GM21423 (cell line): ENCODE results near the gene LORICRIN.

Experiments
- ATAC-seq: cut with Tn5 transposase; IDR thresholded peaks from one replicate; pipeline ENCODE4 v1.9.1; 2021; ENCODE audit warnings: mild to moderate bottlenecking, moderate library complexity; ENCODE audit not compliant: unreplicated experiment

The LORICRIN gene

GRCh38 chr1:153248176-153248879 is 11.2 kb upstream of the LORICRIN start:
- ATAC-seq, result no peak

- no peak for ATAC-seq
Measured at GRCh38 chr1:153250166-153250565, 9.3 kb upstream of the LORICRIN start.

DNA sequence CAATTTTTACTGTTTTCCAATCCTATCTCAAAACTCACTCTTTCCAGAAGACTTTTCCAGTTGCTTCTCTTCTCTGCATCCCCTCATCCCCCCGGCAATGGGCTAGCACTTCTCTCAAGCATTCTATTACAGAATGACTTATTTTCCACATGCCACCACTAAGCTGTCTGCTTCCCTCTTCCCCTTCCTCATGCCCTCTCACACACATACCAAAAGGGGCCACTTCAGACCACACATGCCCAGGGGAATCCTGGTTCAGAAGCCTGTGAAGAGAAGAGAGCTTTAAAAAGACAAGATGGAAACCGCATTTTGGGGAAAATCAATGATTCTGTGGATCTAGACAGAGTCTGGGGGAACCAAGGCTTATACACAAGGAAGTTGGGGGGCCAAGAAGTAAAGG is 8.4 kb upstream of the LORICRIN start:
- ATAC-seq, result no peak

DNA sequence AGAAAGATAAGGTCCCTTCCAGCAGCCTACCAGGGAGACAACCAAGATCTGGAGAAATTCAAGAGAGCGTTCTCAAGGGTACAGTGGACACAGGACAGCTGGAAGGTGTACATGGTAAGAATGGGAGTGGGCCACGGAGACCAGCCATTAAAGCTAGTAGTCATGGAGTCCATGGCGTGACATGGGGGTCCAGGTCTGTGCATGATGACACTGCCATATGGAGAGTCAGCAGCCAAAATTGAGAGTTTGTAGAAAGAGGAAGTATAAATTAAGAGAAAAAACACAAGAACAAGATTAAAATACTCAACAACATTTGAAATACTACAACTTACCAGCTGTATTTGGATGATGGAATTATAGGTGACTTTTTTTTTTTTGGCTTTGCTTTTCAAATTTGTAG is 7.9 kb upstream of the LORICRIN start:
- ATAC-seq, result no peak

DNA sequence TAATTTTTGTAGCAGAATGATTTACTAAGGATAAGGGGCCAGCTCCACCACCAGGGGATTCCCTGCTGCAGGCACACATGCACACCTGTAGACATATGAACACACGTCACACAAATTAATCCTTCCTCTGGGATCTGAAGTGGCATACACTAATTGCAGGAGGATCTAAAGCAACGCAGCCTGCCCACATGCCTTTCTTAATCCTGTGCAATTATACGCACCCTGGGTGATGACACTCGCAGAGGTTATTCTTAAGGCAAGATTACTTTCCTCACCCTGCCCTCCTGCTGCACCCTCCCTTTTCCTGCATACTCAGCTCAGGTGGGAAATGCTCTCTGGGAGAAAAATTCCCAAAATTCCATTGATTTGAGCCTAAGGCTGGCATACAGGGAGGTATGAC is 7.5 kb upstream of the LORICRIN start:
- no peak for ATAC-seq

- no peak for ATAC-seq
Measured at GRCh38 chr1:153253076-153253475, 6.4 kb upstream of the LORICRIN start.

DNA sequence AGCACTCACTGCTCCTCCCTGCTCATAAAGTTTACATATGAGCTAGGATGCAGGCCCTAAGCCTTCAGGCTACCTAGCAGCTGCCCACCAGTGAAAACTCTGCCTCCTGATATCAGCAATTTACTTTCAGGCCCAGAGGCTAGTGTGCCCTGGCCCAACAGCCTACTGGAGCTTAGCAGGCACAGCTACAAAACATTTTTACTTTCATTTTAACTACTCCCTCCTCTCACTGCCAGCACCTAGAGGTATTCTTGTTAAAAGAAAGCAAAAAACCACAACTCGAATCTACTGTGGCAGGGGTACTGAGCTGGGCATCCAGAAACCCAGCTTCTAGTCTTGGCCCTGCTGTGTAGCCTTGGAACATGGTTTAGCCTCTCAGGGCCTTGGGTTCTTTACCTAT is 5.8 kb upstream of the LORICRIN start:
- ATAC-seq, result no peak

- ATAC-seq, result no peak
Measured at GRCh38 chr1:153260585-153261280, 1.2 kb downstream of the LORICRIN start.

GRCh38 chr1:153261281-153262069 is 2.0 kb downstream of the LORICRIN start:
- no peak for ATAC-seq

GRCh38 chr1:153262070-153262366 is 2.5 kb downstream of the LORICRIN start:
- ATAC-seq, result no peak

DNA sequence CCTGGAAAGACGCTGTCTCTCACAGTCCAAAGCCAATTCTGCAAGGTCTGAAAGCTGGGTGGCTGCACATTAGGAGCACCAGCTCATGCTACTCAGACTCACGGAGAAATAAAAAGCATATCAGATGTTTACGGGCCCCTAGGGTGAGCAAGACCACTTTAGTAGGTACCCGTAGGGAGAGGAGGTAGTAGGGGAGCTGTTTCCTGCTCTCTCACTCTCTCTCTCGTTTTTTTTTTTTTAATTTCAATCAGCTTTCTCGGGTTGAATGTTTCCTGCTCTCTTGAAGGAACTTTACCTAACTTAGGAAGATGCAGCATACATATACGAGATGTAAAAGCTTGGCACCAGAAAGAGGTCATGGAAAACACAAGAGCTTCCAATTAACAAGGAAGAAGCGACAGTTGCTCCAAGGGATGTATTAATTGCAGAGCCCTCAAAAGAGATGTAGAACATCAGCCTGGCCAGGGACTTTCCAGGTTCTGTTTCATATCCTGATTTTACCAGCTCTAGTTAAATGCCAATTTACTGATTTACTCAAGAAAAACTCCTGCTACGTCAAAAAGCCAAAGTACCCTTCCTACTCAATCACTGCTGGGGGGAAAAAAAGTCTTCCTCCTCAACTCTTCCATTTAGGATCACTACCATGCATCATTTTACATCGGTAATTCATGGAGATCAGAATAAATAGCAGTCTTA is 3.1 kb downstream of the LORICRIN start:
- no peak for ATAC-seq

DNA sequence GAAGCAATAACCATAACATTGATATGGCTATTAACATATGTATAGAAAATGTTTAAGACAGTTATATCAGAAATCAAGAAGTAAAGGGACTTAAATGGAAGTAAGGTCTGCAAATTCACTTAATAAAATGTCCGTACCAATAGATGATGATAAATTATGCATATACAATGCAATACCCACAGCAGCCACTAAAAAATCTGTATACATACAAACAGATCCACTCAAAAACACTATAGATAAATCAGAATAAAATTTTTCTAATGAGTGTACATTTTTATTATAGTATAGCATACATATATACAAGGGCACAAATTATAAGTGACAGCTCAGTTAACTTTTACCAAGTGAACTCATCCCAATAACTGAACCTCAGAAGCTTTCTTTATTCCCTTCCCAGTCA is 6.0 kb downstream of the LORICRIN start:
- no peak for ATAC-seq

DNA sequence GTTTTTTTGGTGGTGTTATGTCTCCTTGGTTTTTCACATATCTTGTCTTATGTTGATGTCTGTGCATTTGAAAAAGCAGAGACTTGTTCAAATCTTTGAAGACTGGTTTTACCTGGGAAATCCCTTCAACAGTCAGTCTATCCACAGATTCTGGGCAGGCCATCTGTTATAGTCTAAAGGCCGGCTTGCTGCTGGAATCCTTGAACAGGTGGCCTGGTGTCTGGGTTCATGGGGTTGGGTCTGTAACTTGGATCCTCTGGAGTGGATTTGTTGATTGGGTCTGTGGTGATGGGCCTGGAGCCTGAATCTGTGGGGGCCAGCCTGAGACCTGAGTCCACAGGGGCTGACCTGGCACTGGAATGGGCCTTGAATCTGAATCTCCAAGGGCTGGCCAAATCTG is 12.2 kb downstream of the LORICRIN start:
- ATAC-seq, result no peak

DNA sequence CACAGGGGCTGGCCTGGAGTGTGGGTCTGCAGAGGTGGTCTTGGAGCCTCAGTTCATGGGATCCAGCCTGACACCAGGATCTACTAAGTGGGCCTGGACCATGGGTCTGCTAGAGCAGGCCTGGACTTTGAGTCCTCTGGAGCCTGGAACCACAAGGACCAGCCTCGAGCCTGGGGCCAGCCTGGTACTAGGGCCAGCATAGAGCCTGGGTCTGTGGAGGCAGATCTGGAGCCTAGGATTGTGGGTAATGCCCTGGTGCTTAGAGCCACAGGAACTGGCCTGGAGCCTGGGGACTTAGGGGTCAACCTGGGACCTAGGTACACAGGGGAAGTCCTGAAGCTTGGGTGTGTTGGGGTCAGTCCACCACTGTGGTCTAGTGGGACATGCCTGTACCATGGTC is 12.7 kb downstream of the LORICRIN start:
- ATAC-seq, result no peak

DNA sequence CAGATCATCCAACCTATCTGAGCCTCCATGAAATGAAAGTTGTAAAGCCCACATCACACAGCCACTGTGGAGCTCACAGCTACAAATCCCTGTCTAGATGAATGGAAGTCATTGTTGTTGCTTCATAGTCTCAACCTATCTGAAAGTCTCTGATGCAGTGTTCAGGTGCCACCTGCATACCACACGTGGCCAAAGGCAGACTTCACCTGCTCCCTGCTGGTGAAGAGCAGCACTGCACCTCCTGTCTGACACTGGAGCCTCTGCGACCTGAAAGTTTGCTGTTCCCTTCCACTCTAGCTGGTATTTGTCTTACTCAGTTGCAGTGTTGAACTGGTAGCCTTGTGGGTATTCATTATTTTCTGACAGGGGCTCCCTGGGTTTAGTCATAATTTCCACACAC is 18.4 kb downstream of the LORICRIN start:
- ATAC-seq, result peak; percentile 52

GRCh38 chr1:153288634-153289275 is 29.3 kb downstream of the LORICRIN start:
- no peak for ATAC-seq

GRCh38 chr1:153291514-153291913 is 32.0 kb downstream of the LORICRIN start:
- no peak for ATAC-seq

DNA sequence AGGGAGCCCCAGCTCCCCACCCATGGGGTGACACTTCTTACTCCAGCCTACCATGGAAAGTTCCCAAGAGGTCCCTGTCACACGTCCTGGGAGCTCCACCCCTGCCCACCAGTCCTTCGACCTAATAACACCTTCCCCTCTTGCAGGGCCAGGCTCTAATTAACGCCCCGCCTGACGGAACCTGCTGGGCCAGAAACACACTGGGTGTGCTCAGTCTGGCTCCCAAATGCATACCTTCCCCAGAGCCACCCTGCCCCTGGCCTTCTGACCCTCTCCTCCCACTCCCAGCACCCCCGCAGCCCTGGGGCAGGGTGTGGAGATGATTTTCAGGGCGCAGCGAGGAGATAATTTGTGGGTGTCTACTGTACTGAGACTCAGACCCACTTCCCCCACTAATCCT is 32.7 kb downstream of the LORICRIN start:
- no peak for ATAC-seq

- ATAC-seq, result no peak
Measured at GRCh38 chr1:153292740-153293479, 33.4 kb downstream of the LORICRIN start.

DNA sequence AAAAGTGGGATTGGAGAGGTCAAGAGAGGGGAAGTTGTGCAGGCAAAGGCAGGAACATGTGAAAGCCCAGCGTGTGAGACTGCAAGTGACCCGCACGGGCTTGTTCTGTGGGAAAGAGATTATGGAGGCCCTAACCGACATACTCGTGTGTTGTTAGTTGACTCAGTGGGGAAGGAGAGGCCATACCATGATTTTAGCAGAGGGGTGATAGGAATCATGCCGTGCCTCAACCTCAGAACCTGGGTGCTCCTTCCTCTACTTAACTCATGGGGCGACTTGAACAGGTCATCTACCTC is 33.9 kb downstream of the LORICRIN start:
- ATAC-seq, result no peak

DNA sequence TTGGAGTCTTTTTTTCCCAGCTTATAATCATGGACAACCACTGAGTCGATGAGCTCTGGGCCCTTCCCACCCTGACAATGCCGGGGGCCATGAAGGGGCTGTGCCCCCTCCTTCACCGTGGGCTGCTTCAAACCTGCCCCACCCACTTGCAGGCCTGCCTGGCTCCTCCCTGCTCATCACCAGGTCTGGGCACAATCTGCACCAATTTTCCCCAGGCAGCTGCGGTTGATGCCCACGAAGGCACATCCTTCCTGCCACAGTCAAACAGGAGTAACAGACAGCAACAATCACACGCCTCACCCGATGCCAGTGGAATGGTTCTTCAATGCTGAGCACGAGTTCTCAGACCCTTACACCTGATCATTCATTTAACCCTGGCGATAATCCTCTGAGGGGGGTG is 34.4 kb downstream of the LORICRIN start:
- ATAC-seq, result no peak
